Parathyroid adenoma (tissue), 2 donors: Measurements from ENCODE around the gene UBE2I.

Source experiments
- H2AFZ ChIP-seq: fragments of 300-600 bp; sonication (generic); one replicate; pipeline ENCODE4 v1.7.0; 2017; ENCODE audit warnings: antibody characterized with exemption, mild to moderate bottlenecking
- H3K27ac ChIP-seq: fragments of 300-600 bp; sonication (generic); one replicate; pipeline ENCODE4 v1.7.0; 2017
- H3K27me3 ChIP-seq: fragments of 300-600 bp; sonication (generic); one replicate; pipeline ENCODE4 v1.7.0; 2017; ENCODE audit warnings: low read length; ENCODE audit not compliant: control insufficient read depth, insufficient read depth
- H3K36me3 ChIP-seq: fragments of 300-600 bp; sonication (generic); one replicate; pipeline ENCODE4 v1.7.0; 2017; ENCODE audit warnings: low read length; ENCODE audit not compliant: control insufficient read depth, insufficient read depth
- H3K4me1 ChIP-seq: fragments of 300-600 bp; sonication (generic); one replicate; pipeline ENCODE4 v1.7.0; 2017; ENCODE audit warnings: control low read depth
- H3K4me2 ChIP-seq: fragments of 300-600 bp; sonication (generic); one replicate; pipeline ENCODE4 v1.7.0; 2017; ENCODE audit warnings: low read length
- H3K4me3 ChIP-seq: fragments of 300-600 bp; sonication (generic); one replicate; pipeline ENCODE4 v1.7.0; 2017; ENCODE audit warnings: low read depth, low read length
- H3K79me2 ChIP-seq: fragments of 300-600 bp; sonication (generic); one replicate; pipeline ENCODE4 v1.7.0; 2017; ENCODE audit warnings: control low read depth
- H3K9ac ChIP-seq: fragments of 300-600 bp; sonication (generic); one replicate; pipeline ENCODE4 v1.7.0; 2017; ENCODE audit warnings: mild to moderate bottlenecking
- H3K9me3 ChIP-seq: fragments of 300-600 bp; sonication (generic); one replicate; pipeline ENCODE4 v1.7.0; 2017; ENCODE audit warnings: low read length; ENCODE audit not compliant: control insufficient read depth
- CTCF ChIP-seq: fragments of 300-600 bp; sonication (generic); IDR thresholded peaks from one replicate; pipeline ENCODE4 v1.7.0; 2017; ENCODE audit warnings: antibody characterized with exemption, mild to moderate bottlenecking
- donor health status: primary hyperparathyroidism.

UBE2I gene

GRCh38 chr16:1322407-1322806 lies 13.0 kb downstream of the UBE2I start:
- no peaks in the 10 kb centered on the region for H3K4me1 ChIP-seq
- no peak overlapping the region for H3K9ac ChIP-seq
- no peak overlapping the region for H2AFZ ChIP-seq
- peaks cover 19% of the 10 kb centered on the region for H3K79me2 ChIP-seq
- no peak overlapping the region for H3K4me3 ChIP-seq
- no peaks in the 10 kb centered on the region for H3K27me3 ChIP-seq
- H3K4me2 ChIP-seq, result no peak overlapping the region
- H3K27ac ChIP-seq, result no peak overlapping the region
- no peaks in the 10 kb centered on the region for H3K36me3 ChIP-seq
- TF ChIP-seq CTCF, result no peak
- H3K9me3 ChIP-seq, result no peaks in the 10 kb centered on the region

GRCh38 chr16:1323296-1324239 lies 14.1 kb downstream of the UBE2I start:
- Histone ChIP-seq H3K9ac (no peak overlapping the region), H3K9me3 (no peaks in the 10 kb centered on the region), H3K4me1 (no peaks in the 10 kb centered on the region), H3K79me2 (peaks cover 12% of the 10 kb centered on the region), H3K27ac (no peak overlapping the region), H3K4me3 (no peak overlapping the region), H3K4me2 (no peak overlapping the region), H2AFZ (no peak overlapping the region), H3K27me3 (no peaks in the 10 kb centered on the region), H3K36me3 (no peaks in the 10 kb centered on the region)
- no peak for TF ChIP-seq CTCF

GRCh38 chr16:1324286-1324826 lies 14.9 kb downstream of the UBE2I start:
- H3K9ac ChIP-seq, result no peak overlapping the region
- H3K4me2 ChIP-seq, result no peak overlapping the region
- H3K4me1 ChIP-seq, result no peaks in the 10 kb centered on the region
- no peaks in the 10 kb centered on the region for H3K27me3 ChIP-seq
- H3K36me3 ChIP-seq, result no peaks in the 10 kb centered on the region
- H2AFZ ChIP-seq, result no peak overlapping the region
- no peaks in the 10 kb centered on the region for H3K9me3 ChIP-seq
- H3K27ac ChIP-seq, result no peak overlapping the region
- no peak for TF ChIP-seq CTCF
- peaks cover 11% of the 10 kb centered on the region for H3K79me2 ChIP-seq
- no peak overlapping the region for H3K4me3 ChIP-seq

GRCh38 chr16:1325261-1325660 lies 15.8 kb downstream of the UBE2I start:
- TF ChIP-seq CTCF, result no peak
- H3K4me1 ChIP-seq, result no peaks in the 10 kb centered on the region
- H3K9me3 ChIP-seq, result no peaks in the 10 kb centered on the region
- H3K79me2 ChIP-seq, result peaks cover 6% of the 10 kb centered on the region
- H3K4me3 ChIP-seq, result no peak overlapping the region
- H3K4me2 ChIP-seq, result no peak overlapping the region
- no peak overlapping the region for H2AFZ ChIP-seq
- H3K27ac ChIP-seq, result no peak overlapping the region
- no peak overlapping the region for H3K9ac ChIP-seq
- H3K27me3 ChIP-seq, result no peaks in the 10 kb centered on the region
- no peaks in the 10 kb centered on the region for H3K36me3 ChIP-seq
